Heart right ventricle (tissue), 16 donors: Measurements from ENCODE around the gene SLC35G6. TPM values are rescaled to one million over a fixed set of nuclear protein-coding genes. Genes with fewer than 3 reads are reported as not detected.
"Not testable (repeated sequence)": the region's sequence is repeated elsewhere in the genome, so short reads cannot be mapped to it uniquely, and the experiment has no call there.

Experiments
- ATAC-seq, 8 donors: fragments of 200-7000 bp; cut with Tn5 transposase; one replicate each; pipeline ENCODE4 v1.9.1; 2020; ENCODE audit warnings: mild to moderate bottlenecking in 8 of 8, moderate library complexity in 8 of 8, moderate number of reproducible peaks in 1 of 8
- DNase-seq, 2 donors: peaks; one replicate each; pipeline ENCODE4 v3.0.0-alpha.2; 2020
- H3K27ac ChIP-seq, 10 donors: fragments of 200-600 bp; sonication (generic) in 2 of 10; one replicate each; pipeline versions ENCODE4 v1.5.0 to v1.8.0; 2020 to 2022; ENCODE audit warnings: mild to moderate bottlenecking in 3 of 10
- H3K27me3 ChIP-seq, 7 donors: fragments of 200-600 bp; one replicate each; pipeline ENCODE4 v1.8.0; 2021 to 2022; ENCODE audit warnings: mild to moderate bottlenecking in 2 of 7
- H3K36me3 ChIP-seq, 9 donors: fragments of 200-600 bp; sonication (generic) in 1 of 9; one replicate each; pipeline versions ENCODE4 v1.5.0 to v1.8.0; 2020 to 2022; ENCODE audit warnings: mild to moderate bottlenecking in 2 of 9
- H3K4me1 ChIP-seq, 9 donors: fragments of 200-600 bp; sonication (generic) in 1 of 9; one replicate each; pipeline versions ENCODE4 v1.5.0 to v1.8.0; 2020 to 2022; ENCODE audit warnings: mild to moderate bottlenecking in 4 of 9
- H3K4me3 ChIP-seq, 10 donors: fragments of 200-600 bp; sonication (generic) in 2 of 10; one replicate each; pipeline versions ENCODE4 v1.5.0 to v1.8.0; 2020 to 2022; ENCODE audit warnings: mild to moderate bottlenecking in 7 of 10, moderate library complexity in 2 of 10
- H3K9me3 ChIP-seq, 11 donors: fragments of 200-600 bp in 10 of 11; sonication (generic) in 2 of 11; one replicate each; pipeline versions ENCODE4 v1.5.0 to v1.8.0; 2013 to 2022; ENCODE audit warnings: mild to moderate bottlenecking in 2 of 11, control low read depth in 1 of 11, moderate library complexity in 1 of 11
- WGBS, 2 donors: extraction: QIAGEN DNeasy Blood & Tissue Kit; methylation state at CpG; one replicate each; pipeline ENCODE4 v1.1.7; 2013; ENCODE audit warnings: inconsistent platforms in 1 of 2; 5-methylcytosine and 5-hydroxymethylcytosine counted together
- intact Hi-C, 10 donors: fragments of 100-400 bp; cut with DNase I; formaldehyde crosslinking; loops; one replicate each; pipeline versions ENCODE4 v1.11.1 to v1.14.2; 2022
- polyA plus RNA-seq, 2 donors: library from polyadenylated mRNA; stranded (reverse); fragments of 200-250 nt; gene quantifications; one replicate each; pipeline ENCODE4 v1.2.3, GENCODE V29; 2013
- total RNA-seq, 10 donors: library from RNA; stranded (reverse); fragmentation: NEBNext Ultra II Directional in 3 of 10; extraction: Animal tissue kit (Norgen Biotek cat#: 25700) in 3 of 10; gene quantifications; one replicate each; pipeline versions ENCODE4 v1.2.1 to v1.2.4, GENCODE V29; 2021 to 2023
- TF ChIP-seq, protein P1 (sequence below), 9 donors: fragments of 200-600 bp; sonication (generic) in 2 of 9; IDR thresholded peaks; one replicate each; pipeline versions ENCODE4 v1.5.0 to v1.8.0; 2021 to 2022; ENCODE audit warnings: antibody characterized with exemption in 9 of 9, mild to moderate bottlenecking in 5 of 9, moderate library complexity in 1 of 9
- donor health status: Arrhythmogenic right ventricular cardiomyopathy.
- donor health status: ischemic (EF 13 %, LVEDD 7.1; RV severe dilation, severe dysfunction).
- donor health status: healthy with polysubstance abuse.
- donor health status: DM: no; HTN: yes; CAD: no.
- donor health status: DM: no; HTN: no; CAD: no.
- donor health status: ischemic (EF 25% LVEDD 6.9; RV normal size, moderate dysfunction).
- donor health status: ischemic (EF 25% LVEDD 5.7; RV mildly dilated, moderate dysfunction).
- donor health status: healthy.
- donor health status: DM: yes; HTN: yes; CAD: no.
- donor health status: Ischemic cardiomyopathy.
- donor health status: ischemic (EF 35%, LVEDD 5.7; RV mildly dilated, moderate dysfunction).
- donor health status: nonischemic (EF 11% LVEDD 7.7; RV severe dilation, severe dysfunction).
- donor health status: DM: yes; HTN: yes; CAD: no.
- donor health status: PGD.
- donor health status: ischemic (EF 29% LVEDD 5.4; RV normal size, mild dysfunction).
- donor health status: nonischemic (EF 23%, LVEDD 6.1; RV moderate dilation, normal function).

SLC35G6 gene
- total and polyA plus RNA-seq, 12 donors = not detected

DNA sequence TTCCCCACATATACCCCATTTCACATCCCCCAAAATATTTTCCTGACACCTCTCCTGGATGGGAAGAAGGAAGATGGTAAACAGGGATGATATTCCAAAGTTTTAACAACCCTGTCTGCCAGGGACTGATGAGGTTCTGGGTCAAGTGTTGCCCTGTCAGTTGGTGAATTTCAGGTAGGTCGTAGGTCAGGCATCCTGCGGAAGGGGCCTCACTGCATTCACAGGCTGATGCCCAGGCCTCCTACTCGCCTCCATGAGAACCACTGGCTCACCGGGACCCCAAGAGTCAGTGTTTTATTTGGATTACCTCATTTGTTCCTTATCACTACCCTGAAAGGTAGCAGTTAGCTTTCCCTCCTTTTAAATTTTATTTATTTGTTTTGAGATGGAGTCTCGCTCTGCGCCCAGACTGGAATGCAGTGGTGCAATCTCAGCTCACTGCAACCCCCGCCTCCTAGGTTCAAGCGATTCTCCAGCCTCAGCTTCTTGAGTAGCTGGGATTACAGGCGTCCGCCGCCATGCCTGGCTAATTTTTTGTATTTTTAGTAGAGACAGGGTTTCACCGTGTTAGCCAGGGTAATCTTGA lies 12.3 kb upstream of the SLC35G6 start:
- ATAC-seq (no peak), DNase-seq (no peak)
- peak overlapping the region in 2 of 10 donors; percentile 10 to 82 for H3K27ac ChIP-seq
- peaks cover 14 to 73% (median 51%) of the 10 kb centered on the region in 9 donors for H3K4me1 ChIP-seq
- intact Hi-C loops = loop anchor here in 1 of 10 donors (1.0 kb wide), 1 partner anchor 9 kb away; no protein-coding TSS in a partner anchor
- H3K36me3 ChIP-seq = peaks cover 0 to 38% (median 0%) of the 10 kb centered on the region in 9 donors
- 77 to 85% methylated on average over 12 of the region's 12 CpGs for WGBS, 2 donors
- no peak overlapping the region for H3K4me3 ChIP-seq
- H3K27me3 ChIP-seq = no peaks in the 10 kb centered on the region
- H3K9me3 ChIP-seq = no peaks in the 10 kb centered on the region
- TF ChIP-seq, protein P1, sequence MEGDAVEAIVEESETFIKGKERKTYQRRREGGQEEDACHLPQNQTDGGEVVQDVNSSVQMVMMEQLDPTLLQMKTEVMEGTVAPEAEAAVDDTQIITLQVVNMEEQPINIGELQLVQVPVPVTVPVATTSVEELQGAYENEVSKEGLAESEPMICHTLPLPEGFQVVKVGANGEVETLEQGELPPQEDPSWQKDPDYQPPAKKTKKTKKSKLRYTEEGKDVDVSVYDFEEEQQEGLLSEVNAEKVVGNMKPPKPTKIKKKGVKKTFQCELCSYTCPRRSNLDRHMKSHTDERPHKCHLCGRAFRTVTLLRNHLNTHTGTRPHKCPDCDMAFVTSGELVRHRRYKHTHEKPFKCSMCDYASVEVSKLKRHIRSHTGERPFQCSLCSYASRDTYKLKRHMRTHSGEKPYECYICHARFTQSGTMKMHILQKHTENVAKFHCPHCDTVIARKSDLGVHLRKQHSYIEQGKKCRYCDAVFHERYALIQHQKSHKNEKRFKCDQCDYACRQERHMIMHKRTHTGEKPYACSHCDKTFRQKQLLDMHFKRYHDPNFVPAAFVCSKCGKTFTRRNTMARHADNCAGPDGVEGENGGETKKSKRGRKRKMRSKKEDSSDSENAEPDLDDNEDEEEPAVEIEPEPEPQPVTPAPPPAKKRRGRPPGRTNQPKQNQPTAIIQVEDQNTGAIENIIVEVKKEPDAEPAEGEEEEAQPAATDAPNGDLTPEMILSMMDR (IDR thresholded peaks at IDR 0.05) = no peak

DNA sequence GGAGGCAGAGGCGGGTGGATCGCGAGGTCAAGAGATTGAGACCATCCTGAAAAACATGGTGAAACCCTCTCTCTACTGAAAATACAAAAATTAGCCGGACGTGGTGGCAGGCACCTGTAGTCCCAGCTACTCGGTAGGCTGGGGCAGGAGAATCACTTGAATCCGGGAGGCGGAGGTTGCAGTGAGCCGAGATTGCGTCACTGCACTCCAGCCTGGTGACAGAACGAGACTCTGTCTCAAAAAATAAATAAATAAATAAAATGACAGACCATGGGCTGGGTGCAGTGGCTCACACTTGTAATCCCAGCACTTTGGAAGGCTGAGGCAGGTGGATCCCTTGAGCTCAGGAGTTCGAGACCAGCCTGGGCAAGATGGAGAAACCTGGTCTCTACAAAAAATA lies 11.4 kb upstream of the SLC35G6 start:
- Histone ChIP-seq H3K4me1 (peaks cover 14 to 83% (median 60%) of the 10 kb centered on the region in 9 donors), H3K36me3 (peaks cover 0 to 36% (median 0%) of the 10 kb centered on the region in 9 donors), H3K27ac (peak overlapping the region in 3 of 10 donors; percentile 0 to 82 (median 13))
- H3K4me3 ChIP-seq, DNase-seq, intact Hi-C loops, H3K9me3 ChIP-seq, ATAC-seq, H3K27me3 ChIP-seq: not testable (repeated sequence)
- 92 to 93% methylated on average over 12 of the region's 12 CpGs for WGBS, 2 donors

DNA sequence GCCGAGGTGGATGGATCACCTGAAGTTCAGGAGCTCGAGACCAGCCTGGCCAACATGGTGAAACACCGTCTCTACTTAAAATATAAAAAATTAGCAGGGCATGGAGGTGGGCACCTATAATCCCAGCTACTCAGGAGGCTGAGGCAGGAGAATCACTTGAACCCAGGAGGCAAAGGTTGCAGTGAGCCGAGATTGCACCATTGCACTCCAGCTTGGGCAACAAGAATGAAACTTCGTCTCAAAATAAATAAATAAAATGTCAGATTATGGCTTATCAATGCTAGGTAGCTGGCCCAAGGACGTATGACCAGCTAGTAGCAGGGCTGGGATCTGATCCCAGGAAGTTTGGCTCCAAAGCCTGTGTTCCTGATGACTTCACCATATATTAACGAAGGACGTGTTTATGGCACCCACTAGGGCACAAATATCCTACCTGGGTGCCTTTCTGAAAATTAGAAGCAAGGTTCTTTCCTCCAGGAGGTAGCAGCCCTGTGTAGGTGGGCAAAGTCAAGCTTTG lies 10.7 kb upstream of the SLC35G6 start:
- Histone ChIP-seq H3K36me3 (peaks cover 0 to 35% (median 0%) of the 10 kb centered on the region in 9 donors), H3K27ac (peak overlapping the region in 4 of 10 donors; percentile 8 to 63 (median 45)), H3K4me1 (peaks cover 18 to 89% (median 64%) of the 10 kb centered on the region in 9 donors)
- 67 to 70% methylated on average over 8 of the region's 8 CpGs for WGBS, 2 donors
- H3K9me3 ChIP-seq, intact Hi-C loops, H3K4me3 ChIP-seq, H3K27me3 ChIP-seq, DNase-seq, ATAC-seq: not testable (repeated sequence)

DNA sequence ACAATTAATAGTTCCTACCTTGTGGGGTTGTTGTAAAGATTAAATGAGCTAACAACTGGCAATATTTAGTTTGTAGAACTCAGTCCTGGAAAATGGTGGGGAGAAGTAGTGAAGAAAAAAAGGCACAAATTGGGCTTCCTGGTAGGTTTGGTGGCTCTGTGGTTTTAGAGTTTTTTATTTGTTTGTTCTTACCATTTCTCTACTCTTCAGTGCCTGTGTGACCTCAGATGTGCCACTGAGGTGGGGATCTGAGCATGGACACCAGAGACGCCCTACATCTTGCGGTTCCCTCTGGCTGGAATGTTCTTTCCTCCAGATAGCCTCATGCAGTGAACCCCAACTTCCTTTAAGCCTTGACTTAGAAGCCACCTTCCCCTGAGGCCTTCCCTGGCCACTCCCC lies 9.5 kb upstream of the SLC35G6 start:
- TF ChIP-seq, protein P1 (IDR thresholded peaks at IDR 0.05) = no peak
- Histone ChIP-seq H3K36me3 (peaks cover 0 to 22% (median 0%) of the 10 kb centered on the region in 9 donors), H3K4me3 (no peak overlapping the region), H3K27ac (peak overlapping the region in 4 of 10 donors; percentile 2 to 63 (median 40)), H3K9me3 (no peaks in the 10 kb centered on the region), H3K27me3 (no peaks in the 10 kb centered on the region), H3K4me1 (peaks cover 23 to 91% (median 65%) of the 10 kb centered on the region in 9 donors)
- no peak for ATAC-seq
- 83 to 84% methylated on average over 2 of the region's 2 CpGs for WGBS, 2 donors
- DNase-seq = no peak
- intact Hi-C loops = no loop called here

DNA sequence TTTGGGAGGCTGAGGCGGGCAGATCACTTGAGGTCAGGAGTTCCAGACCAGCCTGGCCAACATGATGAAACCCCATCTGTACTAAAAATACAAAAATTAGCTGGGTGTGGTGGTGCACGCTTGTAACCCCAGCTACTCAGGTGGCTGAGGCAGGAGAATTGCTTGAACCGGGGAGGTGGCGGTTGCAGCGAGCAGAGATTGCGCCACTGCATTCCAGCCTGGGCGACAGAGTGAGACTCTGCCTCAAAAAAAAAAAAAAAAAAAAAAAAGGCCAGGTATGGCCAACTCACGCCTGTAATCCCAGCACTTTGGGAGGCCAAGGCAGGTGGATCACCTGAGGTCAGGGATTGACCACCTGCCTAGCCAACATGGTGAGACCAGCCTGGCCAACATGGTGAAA lies 6.5 kb upstream of the SLC35G6 start:
- not testable (repeated sequence) for DNase-seq, H3K4me3 ChIP-seq, ATAC-seq, H3K9me3 ChIP-seq, H3K27me3 ChIP-seq
- intact Hi-C loops = loop anchor here in 6 of 10 donors (5.0 kb wide), 4 partner anchors 32 to 213 kb away; partner anchors contain the start of genes FGF11 (in 3 of the 6), TMEM102 (in 3 of the 6), KCTD11 (in 1 of the 6) and TP53 (in 1 of the 6)
- H3K27ac ChIP-seq = peak overlapping the region in 8 of 10 donors; percentile 18 to 100 (median 100)
- H3K4me1 ChIP-seq = peaks cover 31 to 84% (median 61%) of the 10 kb centered on the region in 9 donors
- peaks cover 0 to 12% (median 0%) of the 10 kb centered on the region in 9 donors for H3K36me3 ChIP-seq
- 88 to 95% methylated on average over 8 of the region's 8 CpGs for WGBS, 2 donors
